Upper lobe of left lung (tissue), 6 donors: ENCODE measurements around the gene GCGR. TPM values are rescaled to one million over a fixed set of nuclear protein-coding genes. Genes with fewer than 3 reads are reported as not detected.

Source experiments
- ATAC-seq, 2 donors: fragments of 200-7000 bp; cut with Tn5 transposase; one replicate each; pipeline ENCODE4 v1.9.1; 2022; ENCODE audit warnings: mild to moderate bottlenecking in 2 of 2, moderate library complexity in 2 of 2; ENCODE audit not compliant: low FRiP score in 2 of 2
- DNase-seq, 2 donors: peaks; one replicate each; pipeline ENCODE4 v3.0.0-alpha.2; 2019 to 2020
- H3K27ac ChIP-seq, 4 donors: fragments of 200-600 bp; sonication (generic); one replicate each; pipeline ENCODE4 v1.5.1; 2016 to 2019
- H3K27me3 ChIP-seq, 4 donors: fragments of 200-600 bp; sonication (generic); one replicate each; pipeline ENCODE4 v1.5.1; 2017 to 2019
- H3K36me3 ChIP-seq, 4 donors: fragments of 200-600 bp; sonication (generic); one replicate each; pipeline ENCODE4 v1.5.1; 2016 to 2019
- H3K4me1 ChIP-seq, 4 donors: fragments of 200-600 bp; sonication (generic); one replicate each; pipeline ENCODE4 v1.5.1; 2018 to 2019
- H3K4me3 ChIP-seq, 4 donors: fragments of 200-600 bp; sonication (generic); one replicate each; pipeline ENCODE4 v1.5.1; 2017 to 2019; ENCODE audit warnings: mild to moderate bottlenecking in 2 of 4, moderate library complexity in 1 of 4
- H3K9me3 ChIP-seq, 4 donors: fragments of 200-600 bp; sonication (generic); one replicate each; pipeline ENCODE4 v1.5.1; 2018 to 2019
- EP300 ChIP-seq, 4 donors: sonication (generic); formaldehyde crosslinking; IDR thresholded peaks; one replicate each; pipeline ENCODE4 v1.5.1; 2017; ENCODE audit warnings: antibody characterized with exemption in 4 of 4, control low read depth in 2 of 4
- POLR2A ChIP-seq, 4 donors: fragments of 450-650 bp; IDR thresholded peaks; one replicate each; pipeline ENCODE4 v1.5.1; 2016 to 2017; ENCODE audit warnings: antibody characterized with exemption in 4 of 4, mild to moderate bottlenecking in 2 of 4
- POLR2AphosphoS5 ChIP-seq, 2 donors: sonication (generic); formaldehyde crosslinking; IDR thresholded peaks; one replicate each; pipeline ENCODE4 v1.5.1; 2017; ENCODE audit warnings: antibody characterized with exemption in 2 of 2
- WGBS, 2 donors: methylation state at CpG; one replicate each; pipeline ENCODE4 v1.1.5; 2017 to 2018; 5-methylcytosine and 5-hydroxymethylcytosine counted together
- total RNA-seq, 6 donors: library from RNA; depleted of rRNA in 4 of 6; stranded (reverse); fragments of >200 nt in 4 of 6; gene quantifications; one replicate each; pipeline versions ENCODE4 v1.1.0 to v1.2.1, GENCODE V29; 2016 to 2021
- TF ChIP-seq, protein P1 (sequence below), 6 experiments: fragments of 450-650 bp in 4 of 6; fragments of 200-600 bp in 2 of 6; sonication (generic) in 2 of 6; IDR thresholded peaks; one replicate each; pipeline ENCODE4 v1.5.1; 2016 to 2019; ENCODE audit warnings: antibody characterized with exemption in 6 of 6
- donor health status: DM: no; HTN: no; CAD: no; lungs with moderate emphysema.
- donor health status: DM: no; HTN: yes; CAD: no; lungs with severe emphysema.

GCGR gene
- total RNA-seq, 6 donors from 2014 or later, result 11.1 TPM; not detected in 5

- H3K4me1 ChIP-seq, result peaks cover 0 to 10% (median 1%) of the 10 kb centered on the region in 4 donors
- no peaks in the 10 kb centered on the region for H3K27me3 ChIP-seq
- TF ChIP-seq EP300 (IDR thresholded peaks at IDR 0.05), result no peak
- TF ChIP-seq, protein P1, sequence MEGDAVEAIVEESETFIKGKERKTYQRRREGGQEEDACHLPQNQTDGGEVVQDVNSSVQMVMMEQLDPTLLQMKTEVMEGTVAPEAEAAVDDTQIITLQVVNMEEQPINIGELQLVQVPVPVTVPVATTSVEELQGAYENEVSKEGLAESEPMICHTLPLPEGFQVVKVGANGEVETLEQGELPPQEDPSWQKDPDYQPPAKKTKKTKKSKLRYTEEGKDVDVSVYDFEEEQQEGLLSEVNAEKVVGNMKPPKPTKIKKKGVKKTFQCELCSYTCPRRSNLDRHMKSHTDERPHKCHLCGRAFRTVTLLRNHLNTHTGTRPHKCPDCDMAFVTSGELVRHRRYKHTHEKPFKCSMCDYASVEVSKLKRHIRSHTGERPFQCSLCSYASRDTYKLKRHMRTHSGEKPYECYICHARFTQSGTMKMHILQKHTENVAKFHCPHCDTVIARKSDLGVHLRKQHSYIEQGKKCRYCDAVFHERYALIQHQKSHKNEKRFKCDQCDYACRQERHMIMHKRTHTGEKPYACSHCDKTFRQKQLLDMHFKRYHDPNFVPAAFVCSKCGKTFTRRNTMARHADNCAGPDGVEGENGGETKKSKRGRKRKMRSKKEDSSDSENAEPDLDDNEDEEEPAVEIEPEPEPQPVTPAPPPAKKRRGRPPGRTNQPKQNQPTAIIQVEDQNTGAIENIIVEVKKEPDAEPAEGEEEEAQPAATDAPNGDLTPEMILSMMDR (IDR thresholded peaks at IDR 0.05), result no peak
- no peak for TF ChIP-seq POLR2AphosphoS5 (IDR thresholded peaks at IDR 0.05)
- no peak for TF ChIP-seq POLR2A (IDR thresholded peaks at IDR 0.05)
- DNase-seq, result peak in 1 of 2 donors; percentile 70
- H3K36me3 ChIP-seq, result peaks cover 31 to 69% (median 59%) of the 10 kb centered on the region in 4 donors
- no peak overlapping the region for H3K4me3 ChIP-seq
- no peak for ATAC-seq
- no peaks in the 10 kb centered on the region for H3K9me3 ChIP-seq
- WGBS, 2 donors, result 86 to 87% methylated on average over 22 to 30 of the region's 30 CpGs
- no peak overlapping the region for H3K27ac ChIP-seq
Measured at GRCh38 chr17:81843713-81844326, 39.9 kb downstream of the GCGR start.

GRCh38 chr17:81844327-81844851, 40.4 kb downstream of the GCGR start:
- H3K27me3 ChIP-seq, result no peaks in the 10 kb centered on the region
- TF ChIP-seq POLR2A (IDR thresholded peaks at IDR 0.05) (no peak), EP300 (IDR thresholded peaks at IDR 0.05) (no peak), POLR2AphosphoS5 (IDR thresholded peaks at IDR 0.05) (no peak)
- TF ChIP-seq, protein P1 (IDR thresholded peaks at IDR 0.05), result no peak
- DNase-seq (peak in 1 of 2 donors; percentile 68), ATAC-seq (no peak)
- H3K9me3 ChIP-seq, result no peaks in the 10 kb centered on the region
- H3K27ac ChIP-seq, result no peak overlapping the region
- H3K4me3 ChIP-seq, result no peak overlapping the region
- 91 to 93% methylated on average over 5 to 14 of the region's 14 CpGs for WGBS, 2 donors
- peaks cover 0 to 10% (median 1%) of the 10 kb centered on the region in 4 donors for H3K4me1 ChIP-seq
- H3K36me3 ChIP-seq, result peaks cover 33 to 75% (median 62%) of the 10 kb centered on the region in 4 donors

GRCh38 chr17:81844887-81845286, 40.9 kb downstream of the GCGR start:
- no peak overlapping the region for H3K27ac ChIP-seq
- no peak for TF ChIP-seq POLR2A (IDR thresholded peaks at IDR 0.05)
- no peak for TF ChIP-seq POLR2AphosphoS5 (IDR thresholded peaks at IDR 0.05)
- TF ChIP-seq, protein P1 (IDR thresholded peaks at IDR 0.05), result no peak
- TF ChIP-seq EP300 (IDR thresholded peaks at IDR 0.05), result no peak
- ATAC-seq, result no peak
- H3K4me1 ChIP-seq, result peaks cover 0 to 10% (median 1%) of the 10 kb centered on the region in 4 donors
- H3K36me3 ChIP-seq, result peaks cover 34 to 80% (median 64%) of the 10 kb centered on the region in 4 donors
- H3K4me3 ChIP-seq, result no peak overlapping the region
- 88 to 93% methylated on average over 13 of the region's 13 CpGs for WGBS, 2 donors
- peak in 1 of 2 donors; percentile 56 for DNase-seq
- H3K27me3 ChIP-seq, result no peaks in the 10 kb centered on the region
- no peaks in the 10 kb centered on the region for H3K9me3 ChIP-seq

DNA sequence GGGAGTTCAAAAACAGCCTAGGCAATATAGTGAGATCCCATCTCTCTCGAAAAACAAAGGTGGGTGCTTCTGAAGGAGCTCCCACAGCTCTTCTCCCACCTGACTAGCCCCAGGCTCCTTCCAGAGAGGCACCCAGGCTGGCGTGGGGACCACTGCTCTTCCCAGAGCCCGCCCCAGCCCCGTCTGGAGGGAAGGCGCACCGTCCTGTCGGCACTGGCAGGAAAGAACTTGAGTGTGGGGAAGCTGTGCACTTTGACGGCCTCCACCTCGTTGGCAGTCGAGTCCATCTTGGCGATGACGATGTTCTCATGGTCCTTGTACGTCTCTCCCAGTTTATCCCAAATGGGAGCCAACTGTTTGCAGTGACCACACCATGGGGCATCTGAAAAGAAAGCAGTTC, 41.4 kb downstream of the GCGR start:
- H3K27ac ChIP-seq, result no peak overlapping the region
- H3K27me3 ChIP-seq, result no peaks in the 10 kb centered on the region
- peaks cover 37 to 85% (median 66%) of the 10 kb centered on the region in 4 donors for H3K36me3 ChIP-seq
- H3K4me1 ChIP-seq, result peaks cover 0 to 10% (median 1%) of the 10 kb centered on the region in 4 donors
- ATAC-seq, result no peak
- H3K4me3 ChIP-seq, result no peak overlapping the region
- no peaks in the 10 kb centered on the region for H3K9me3 ChIP-seq
- peak in 1 of 2 donors; percentile 44 for DNase-seq
- TF ChIP-seq POLR2AphosphoS5 (IDR thresholded peaks at IDR 0.05) (no peak), POLR2A (IDR thresholded peaks at IDR 0.05) (no peak), EP300 (IDR thresholded peaks at IDR 0.05) (no peak)
- TF ChIP-seq, protein P1 (IDR thresholded peaks at IDR 0.05), result no peak
- WGBS, 2 donors, result 92 to 93% methylated on average over 13 of the region's 13 CpGs
